ENCODE data around the gene TEX14. TPM values are rescaled to one million over a fixed set of nuclear protein-coding genes. Genes with fewer than 3 reads are reported as not detected.

Gene TEX14
- total and polyA plus RNA-seq, 7 donors, result 0.09 to 0.36 (median 0.28) TPM; not detected in 2

GRCh38 chr17:58706351-58707140 lies 14.7 kb upstream of the TEX14 start:
- H3K9me3 ChIP-seq, result no peaks in the 10 kb centered on the region
- no peak overlapping the region for H3K4me3 ChIP-seq
- peaks cover 0 to 58% (median 0%) of the 10 kb centered on the region in 4 donors for H3K36me3 ChIP-seq
- no peak for TF ChIP-seq POLR2A (IDR thresholded peaks at IDR 0.05)
- no peak for TF ChIP-seq EP300 (IDR thresholded peaks at IDR 0.05)
- TF ChIP-seq, protein P1, sequence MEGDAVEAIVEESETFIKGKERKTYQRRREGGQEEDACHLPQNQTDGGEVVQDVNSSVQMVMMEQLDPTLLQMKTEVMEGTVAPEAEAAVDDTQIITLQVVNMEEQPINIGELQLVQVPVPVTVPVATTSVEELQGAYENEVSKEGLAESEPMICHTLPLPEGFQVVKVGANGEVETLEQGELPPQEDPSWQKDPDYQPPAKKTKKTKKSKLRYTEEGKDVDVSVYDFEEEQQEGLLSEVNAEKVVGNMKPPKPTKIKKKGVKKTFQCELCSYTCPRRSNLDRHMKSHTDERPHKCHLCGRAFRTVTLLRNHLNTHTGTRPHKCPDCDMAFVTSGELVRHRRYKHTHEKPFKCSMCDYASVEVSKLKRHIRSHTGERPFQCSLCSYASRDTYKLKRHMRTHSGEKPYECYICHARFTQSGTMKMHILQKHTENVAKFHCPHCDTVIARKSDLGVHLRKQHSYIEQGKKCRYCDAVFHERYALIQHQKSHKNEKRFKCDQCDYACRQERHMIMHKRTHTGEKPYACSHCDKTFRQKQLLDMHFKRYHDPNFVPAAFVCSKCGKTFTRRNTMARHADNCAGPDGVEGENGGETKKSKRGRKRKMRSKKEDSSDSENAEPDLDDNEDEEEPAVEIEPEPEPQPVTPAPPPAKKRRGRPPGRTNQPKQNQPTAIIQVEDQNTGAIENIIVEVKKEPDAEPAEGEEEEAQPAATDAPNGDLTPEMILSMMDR (IDR thresholded peaks at IDR 0.05), result no peak
- no peak for TF ChIP-seq POLR2AphosphoS5 (IDR thresholded peaks at IDR 0.05)
- H3K27ac ChIP-seq, result no peak overlapping the region
- no peaks in the 10 kb centered on the region for H3K27me3 ChIP-seq
- WGBS, 2 donors, result 79 to 85% methylated on average over 3 of the region's 3 CpGs
- no peak for DNase-seq
- intact Hi-C loops (cut with DNase I), result no loop called here
- H3K4me1 ChIP-seq, result no peaks in the 10 kb centered on the region

- no peaks in the 10 kb centered on the region for H3K4me1 ChIP-seq
- H3K27ac ChIP-seq, result no peak overlapping the region
- TF ChIP-seq, protein P1 (IDR thresholded peaks at IDR 0.05), result no peak
- TF ChIP-seq POLR2AphosphoS5 (IDR thresholded peaks at IDR 0.05) (no peak), EP300 (IDR thresholded peaks at IDR 0.05) (no peak), POLR2A (IDR thresholded peaks at IDR 0.05) (no peak)
- no peak for DNase-seq
- H3K27me3 ChIP-seq, result no peaks in the 10 kb centered on the region
- H3K9me3 ChIP-seq, result no peaks in the 10 kb centered on the region
- 94 to 99% methylated on average over 2 of the region's 2 CpGs for WGBS, 2 donors
- no peak overlapping the region for H3K4me3 ChIP-seq
- intact Hi-C loops (cut with DNase I), result no loop called here
- H3K36me3 ChIP-seq, result peaks cover 0 to 69% (median 0%) of the 10 kb centered on the region in 4 donors
These were observed 12.1 kb upstream of the TEX14 start for GRCh38 chr17:58703916-58704286.

DNA sequence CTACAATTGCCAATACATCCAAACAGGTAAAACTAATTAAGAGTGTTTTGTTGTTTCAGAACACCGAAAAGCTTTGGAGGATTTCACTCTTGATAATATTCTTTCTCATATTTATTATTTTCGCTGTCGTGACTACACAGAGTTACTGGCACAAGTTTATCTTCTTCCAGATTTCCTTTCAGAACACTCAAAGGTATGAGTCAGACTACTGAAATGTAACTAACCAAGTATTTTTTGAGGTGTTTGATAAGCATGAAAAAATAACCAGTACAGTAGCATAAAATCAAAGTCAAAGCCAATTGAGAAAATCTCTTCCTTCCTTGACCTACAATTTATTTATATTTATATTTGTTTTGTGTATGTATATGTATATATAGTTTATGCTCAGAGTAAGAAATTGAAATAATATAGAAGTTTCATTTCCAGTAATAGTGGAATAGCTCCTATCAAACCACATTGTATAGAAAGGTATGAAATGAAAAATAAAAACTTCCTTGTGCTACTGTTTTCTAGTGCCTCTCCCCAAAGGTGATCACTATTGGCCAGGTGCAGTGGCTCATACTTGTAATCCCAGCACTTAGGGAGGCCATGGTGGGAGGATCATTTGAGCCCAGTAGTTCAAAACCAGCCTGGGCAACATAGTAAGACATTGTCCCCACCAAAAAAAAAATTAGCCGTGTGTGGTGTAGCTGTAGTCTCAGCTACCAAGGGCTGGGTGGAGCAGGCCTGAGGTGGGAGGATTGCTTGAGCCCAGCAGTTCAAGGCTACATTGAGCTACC lies 11.5 kb upstream of the TEX14 start:
- Histone ChIP-seq H3K36me3 (peaks cover 0 to 71% (median 0%) of the 10 kb centered on the region in 4 donors), H3K4me3 (no peak overlapping the region), H3K27me3 (no peaks in the 10 kb centered on the region), H3K9me3 (no peaks in the 10 kb centered on the region), H3K27ac (no peak overlapping the region), H3K4me1 (no peaks in the 10 kb centered on the region)
- WGBS, 2 donors, result 86 to 88% methylated on average over 4 of the region's 4 CpGs
- no peak for DNase-seq
- intact Hi-C loops (cut with DNase I), result no loop called here
- TF ChIP-seq EP300 (IDR thresholded peaks at IDR 0.05), result no peak
- TF ChIP-seq POLR2A (IDR thresholded peaks at IDR 0.05), result no peak
- TF ChIP-seq POLR2AphosphoS5 (IDR thresholded peaks at IDR 0.05), result no peak
- TF ChIP-seq, protein P1 (IDR thresholded peaks at IDR 0.05), result no peak

DNA sequence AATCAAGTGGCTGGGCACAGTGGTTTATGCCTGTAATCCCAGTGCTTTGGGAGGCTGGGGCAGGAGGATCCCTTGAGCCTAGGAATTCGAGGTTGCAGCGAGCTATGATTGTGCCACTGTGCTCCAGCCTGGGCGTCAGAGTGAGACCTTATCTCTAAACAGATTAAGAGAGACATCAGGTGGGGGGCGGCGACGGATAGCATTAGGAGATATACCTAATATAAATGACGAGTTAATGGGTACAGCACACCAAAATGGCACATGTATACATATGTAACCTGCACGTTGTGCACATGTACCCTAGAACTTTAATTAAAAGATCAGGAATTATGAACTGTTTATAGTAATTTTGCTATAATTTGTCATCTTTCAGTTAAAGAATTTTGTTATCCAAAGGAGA lies 10.9 kb upstream of the TEX14 start:
- intact Hi-C loops (cut with DNase I), result no loop called here
- DNase-seq, result no peak
- no peaks in the 10 kb centered on the region for H3K27me3 ChIP-seq
- H3K27ac ChIP-seq, result no peak overlapping the region
- H3K36me3 ChIP-seq, result peaks cover 0 to 66% (median 0%) of the 10 kb centered on the region in 4 donors
- 93 to 95% methylated on average over 8 of the region's 8 CpGs for WGBS, 2 donors
- H3K9me3 ChIP-seq, result no peaks in the 10 kb centered on the region
- H3K4me1 ChIP-seq, result no peaks in the 10 kb centered on the region
- H3K4me3 ChIP-seq, result no peak overlapping the region
- TF ChIP-seq POLR2AphosphoS5 (IDR thresholded peaks at IDR 0.05) (no peak), POLR2A (IDR thresholded peaks at IDR 0.05) (no peak), EP300 (IDR thresholded peaks at IDR 0.05) (no peak)
- TF ChIP-seq, protein P1 (IDR thresholded peaks at IDR 0.05), result no peak
